ENCODE measurements around the gene QKI.

The QKI gene

DNA sequence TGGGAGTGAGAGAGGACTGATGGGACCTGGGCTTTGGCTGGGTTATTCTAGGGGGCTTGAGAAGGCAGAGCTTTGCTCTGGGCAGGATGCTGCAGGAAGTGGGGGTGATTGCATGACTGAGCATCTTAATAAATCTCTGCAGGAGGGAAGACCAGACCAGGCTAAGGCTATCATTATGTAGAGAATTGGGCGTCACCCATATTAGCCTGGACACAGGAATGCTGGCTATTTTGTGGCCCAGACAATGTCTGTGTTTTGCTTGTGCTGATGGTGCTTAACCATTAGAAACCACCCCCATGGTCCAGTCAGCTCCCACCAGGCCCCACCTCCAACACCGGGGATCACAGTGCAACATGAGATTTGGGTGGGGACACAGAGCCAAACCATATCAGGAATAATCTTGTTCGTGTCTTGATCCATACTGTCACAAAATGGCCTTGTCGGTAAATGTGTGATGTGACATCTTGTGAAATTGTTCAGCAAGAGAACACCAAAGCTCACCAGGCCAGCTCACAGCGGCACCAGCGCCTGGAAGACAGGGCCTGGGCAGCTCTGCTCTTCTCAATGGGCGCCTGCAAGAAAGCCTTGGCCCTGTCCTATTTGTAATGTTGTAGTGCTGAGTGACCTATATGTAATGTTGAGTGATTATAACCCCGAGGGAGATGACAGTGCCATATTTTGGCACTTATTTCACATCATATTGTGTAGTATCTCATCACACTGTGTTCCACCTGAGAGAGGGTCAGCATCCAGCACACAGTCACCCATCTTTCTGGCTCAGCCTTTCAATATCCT is 211.8 kb downstream of the QKI start:
- no peak for DNase-seq

DNA sequence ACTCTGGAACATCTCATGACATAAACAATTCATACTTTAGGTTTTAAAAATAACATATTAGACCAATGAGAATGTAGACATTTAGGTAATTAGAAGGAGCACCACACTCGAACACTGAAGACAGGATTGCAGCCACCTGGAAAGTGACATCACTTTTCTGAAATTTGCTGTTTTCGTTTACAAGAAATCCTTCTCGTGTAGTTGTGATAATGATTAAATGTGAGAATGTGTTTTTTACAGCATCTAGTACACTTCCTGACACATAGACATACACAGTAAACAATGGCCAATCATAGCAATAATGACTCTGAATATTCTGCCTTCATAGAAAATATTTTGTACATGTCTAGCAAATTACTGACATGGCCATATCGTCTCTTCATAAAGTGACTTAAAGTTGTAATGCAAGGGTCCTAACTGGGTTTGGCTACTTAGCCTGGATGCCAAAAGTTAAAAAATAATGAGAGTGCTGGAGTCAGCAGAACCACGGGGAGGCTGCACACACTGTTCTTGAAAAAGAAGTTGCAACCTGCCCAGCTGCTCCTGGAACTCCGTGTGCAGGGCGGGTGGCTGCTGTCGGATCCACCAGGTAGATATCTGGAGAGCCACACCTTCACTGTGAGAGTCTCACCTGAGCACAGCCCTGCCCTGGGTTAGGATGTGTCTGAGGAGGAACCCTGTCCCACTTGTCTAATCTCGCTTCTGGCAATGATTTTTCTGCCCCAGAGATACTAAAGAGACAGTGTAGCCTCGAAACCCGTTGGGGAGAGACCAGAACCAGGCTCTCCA is 212.9 kb downstream of the QKI start:
- DNase-seq, result no peak
